T-helper 1 cell (primary cell): Measurements from ENCODE around the gene DST.

ENCODE experiments used
- DNase-seq, 5 donors: peaks; one replicate each; pipeline ENCODE4 v3.0.0-alpha.2; 2012 to 2020

DST gene

GRCh38 chr6:56620229-56620868 lies 22.3 kb downstream of the DST start:
- DNase-seq, result no peak

- no peak for DNase-seq
Observed at GRCh38 chr6:56618050-56618449, 24.6 kb downstream of the DST start.

GRCh38 chr6:56616967-56617366 lies 25.7 kb downstream of the DST start:
- no peak for DNase-seq

- no peak for DNase-seq
Observed at GRCh38 chr6:56613247-56613851, 29.3 kb downstream of the DST start.

- no peak for DNase-seq
Observed at GRCh38 chr6:56608332-56608731, 34.4 kb downstream of the DST start.

GRCh38 chr6:56607111-56607752 lies 35.5 kb downstream of the DST start:
- DNase-seq, result no peak

- DNase-seq, result no peak
Observed at GRCh38 chr6:56605435-56605834, 37.3 kb downstream of the DST start.

GRCh38 chr6:56604186-56604585 lies 38.5 kb downstream of the DST start:
- DNase-seq, result no peak

- no peak for DNase-seq
Observed at GRCh38 chr6:56601390-56601789, 41.3 kb downstream of the DST start.

GRCh38 chr6:56595490-56596122 lies 47.1 kb downstream of the DST start:
- peak in 3 of 5 donors; percentile 8 to 68 (median 12) for DNase-seq

GRCh38 chr6:56594699-56595098 lies 48.0 kb downstream of the DST start:
- peak in 1 of 5 donors; percentile 3 for DNase-seq

GRCh38 chr6:56593801-56594318 lies 48.8 kb downstream of the DST start:
- DNase-seq, result peak in 1 of 5 donors; percentile 82

GRCh38 chr6:56582236-56582635 lies 60.5 kb downstream of the DST start:
- no peak for DNase-seq

- no peak for DNase-seq
Observed at GRCh38 chr6:56581296-56581925, 61.3 kb downstream of the DST start.

GRCh38 chr6:56580271-56580670 lies 62.4 kb downstream of the DST start:
- no peak for DNase-seq

- no peak for DNase-seq
Observed at GRCh38 chr6:56579155-56579851, 63.4 kb downstream of the DST start.

GRCh38 chr6:56575736-56576135 lies 67.0 kb downstream of the DST start:
- DNase-seq, result no peak

- no peak for DNase-seq
Observed at GRCh38 chr6:56574292-56574691, 68.4 kb downstream of the DST start.

GRCh38 chr6:56573624-56574023 lies 69.1 kb downstream of the DST start:
- no peak for DNase-seq

GRCh38 chr6:56572788-56573471 lies 69.8 kb downstream of the DST start:
- no peak for DNase-seq

- DNase-seq, result no peak
Observed at GRCh38 chr6:56571605-56572004, 71.1 kb downstream of the DST start.
